H1 (cell line): ENCODE data around the gene GDPD5.

Source experiments
- CREB1 ChIP-seq: IDR thresholded peaks from 2 replicates; pipeline ENCODE4 v1.6.1; 2012; ENCODE audit warnings: inconsistent platforms
- CTCF ChIP-seq, 3 experiments: IDR thresholded peaks; 1 replicate in 2 of 3; 2 replicates in 1 of 3; pipeline versions ENCODE4 v1.5.1 to v1.6.1; 2011; ENCODE audit warnings: low read length in 3 of 3, mild to moderate bottlenecking in 3 of 3, inconsistent platforms in 2 of 3, low read depth in 1 of 3, moderate library complexity in 1 of 3; ENCODE audit not compliant: insufficient read depth in 1 of 3; ENCODE audit errors: control extremely low read depth in 1 of 3
- EGR1 ChIP-seq: IDR thresholded peaks from 2 replicates; pipeline ENCODE4 v1.6.1; 2011; ENCODE audit warnings: low read depth, low read length, borderline replicate concordance
- GTF2F1 ChIP-seq: IDR thresholded peaks from 2 replicates; pipeline ENCODE4 v1.6.1; 2012; ENCODE audit warnings: low read depth, low read length, improper control_type of control experiment, borderline replicate concordance
- MAFK ChIP-seq: IDR thresholded peaks from 2 replicates; pipeline ENCODE4 v1.6.1; 2012; ENCODE audit warnings: low read depth, mild to moderate bottlenecking, improper control_type of control experiment, low read length
- MAX ChIP-seq: IDR thresholded peaks from 2 replicates; pipeline ENCODE4 v1.6.1; 2012; ENCODE audit warnings: inconsistent platforms
- NRF1 ChIP-seq: IDR thresholded peaks from 2 replicates; pipeline ENCODE4 v1.6.1; 2011; ENCODE audit warnings: mild to moderate bottlenecking, low read depth, low read length, improper control_type of control experiment
- RXRA ChIP-seq: IDR thresholded peaks from 2 replicates; pipeline ENCODE4 v1.6.1; 2011; ENCODE audit warnings: low read depth, mild to moderate bottlenecking, low read length, moderate library complexity; ENCODE audit not compliant: insufficient read depth
- TCF12 ChIP-seq: IDR thresholded peaks from 2 replicates; pipeline ENCODE4 v1.6.1; 2011; ENCODE audit warnings: low read depth, mild to moderate bottlenecking, low read length
- USF2 ChIP-seq: IDR thresholded peaks from 2 replicates; pipeline ENCODE4 v1.6.1; 2011; ENCODE audit warnings: low read length, improper control_type of control experiment
- ZNF274 ChIP-seq: IDR thresholded peaks from 2 replicates; pipeline ENCODE4 v1.7.0; 2012; ENCODE audit warnings: low read length, borderline replicate concordance; ENCODE audit errors: extremely low read depth

- TF ChIP-seq CTCF (IDR thresholded peaks at IDR 0.05; ENCODE audit: control extremely low read depth in 1 of 3, insufficient read depth in 1 of 3, low read depth in 1 of 3, low read length in 3 of 3), result no peak
- TF ChIP-seq USF2, result no peak
- TF ChIP-seq CREB1, result no peak
- TF ChIP-seq TCF12, result no peak
- TF ChIP-seq RXRA, result no peak
- no peak for TF ChIP-seq ZNF274
- TF ChIP-seq MAX, result no peak
- no peak for TF ChIP-seq MAFK
- TF ChIP-seq NRF1, result no peak
- TF ChIP-seq GTF2F1, result no peak
- TF ChIP-seq EGR1, result no peak
These were observed 892 bp downstream of the GDPD5 start for GRCh38 chr11:75524665-75525432.
